NB4 (cell line): ENCODE data around the gene RPS19BP1.

Source experiments
- DNase-seq: peaks from one replicate; pipeline ENCODE4 v3.0.0; 2010; ENCODE audit warnings: low read depth
- H3K4me3 ChIP-seq: one replicate; pipeline ENCODE4 v1.5.1; 2011; ENCODE audit warnings: mild to moderate bottlenecking, low read depth, low read length, moderate library complexity
- MYC ChIP-seq: IDR thresholded peaks from 2 replicates; pipeline ENCODE4 v1.6.1; 2011; ENCODE audit warnings: low read depth, low read length
- POLR2A ChIP-seq: IDR thresholded peaks from 2 replicates; pipeline ENCODE4 v1.6.1; 2011; ENCODE audit warnings: mild to moderate bottlenecking; ENCODE audit not compliant: insufficient read length; ENCODE audit errors: extremely low read depth
- TF ChIP-seq, protein P1 (sequence below): IDR thresholded peaks from 2 replicates; pipeline ENCODE4 v1.6.1; 2011; ENCODE audit warnings: low read depth, low read length
- TF ChIP-seq, protein P2 (sequence below): IDR thresholded peaks from one replicate; pipeline ENCODE4 v1.5.1; 2012; ENCODE audit warnings: low read depth, low read length

Gene RPS19BP1

DNA sequence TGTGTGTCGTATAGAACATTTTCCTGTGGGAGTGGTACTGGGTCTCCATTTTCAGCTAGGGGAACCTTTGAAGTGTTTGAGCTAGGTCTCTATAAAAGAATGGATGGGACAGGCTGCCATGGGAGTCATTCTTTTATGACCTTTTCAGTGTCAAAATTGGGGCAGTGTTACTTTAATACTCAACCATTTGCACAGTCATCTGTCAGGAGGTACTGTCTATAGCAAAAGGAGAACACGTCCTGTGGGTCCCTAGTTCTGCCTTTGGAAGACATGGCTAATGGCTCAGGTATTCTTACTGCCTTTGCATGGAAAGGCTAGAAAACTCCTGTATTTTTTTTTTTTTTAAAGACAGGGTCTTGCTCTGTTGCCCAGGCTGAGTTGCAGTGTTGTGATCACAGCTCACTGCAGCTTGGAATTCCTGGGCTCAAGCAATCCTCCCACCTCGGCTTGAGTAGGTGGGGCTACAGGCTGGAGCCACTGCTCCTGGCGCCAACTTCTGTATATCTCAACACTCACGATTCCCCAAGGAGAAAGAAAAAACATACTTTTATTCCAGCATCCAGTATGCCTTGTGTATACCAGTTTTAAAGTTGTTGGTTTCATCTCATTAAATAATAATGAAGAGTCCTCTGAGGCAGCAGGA, 14.3 kb downstream of the RPS19BP1 start:
- no peak for TF ChIP-seq POLR2A
- no peak for TF ChIP-seq MYC
- TF ChIP-seq, protein P1, sequence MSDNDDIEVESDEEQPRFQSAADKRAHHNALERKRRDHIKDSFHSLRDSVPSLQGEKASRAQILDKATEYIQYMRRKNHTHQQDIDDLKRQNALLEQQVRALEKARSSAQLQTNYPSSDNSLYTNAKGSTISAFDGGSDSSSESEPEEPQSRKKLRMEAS, result no peak
- TF ChIP-seq, protein P2, sequence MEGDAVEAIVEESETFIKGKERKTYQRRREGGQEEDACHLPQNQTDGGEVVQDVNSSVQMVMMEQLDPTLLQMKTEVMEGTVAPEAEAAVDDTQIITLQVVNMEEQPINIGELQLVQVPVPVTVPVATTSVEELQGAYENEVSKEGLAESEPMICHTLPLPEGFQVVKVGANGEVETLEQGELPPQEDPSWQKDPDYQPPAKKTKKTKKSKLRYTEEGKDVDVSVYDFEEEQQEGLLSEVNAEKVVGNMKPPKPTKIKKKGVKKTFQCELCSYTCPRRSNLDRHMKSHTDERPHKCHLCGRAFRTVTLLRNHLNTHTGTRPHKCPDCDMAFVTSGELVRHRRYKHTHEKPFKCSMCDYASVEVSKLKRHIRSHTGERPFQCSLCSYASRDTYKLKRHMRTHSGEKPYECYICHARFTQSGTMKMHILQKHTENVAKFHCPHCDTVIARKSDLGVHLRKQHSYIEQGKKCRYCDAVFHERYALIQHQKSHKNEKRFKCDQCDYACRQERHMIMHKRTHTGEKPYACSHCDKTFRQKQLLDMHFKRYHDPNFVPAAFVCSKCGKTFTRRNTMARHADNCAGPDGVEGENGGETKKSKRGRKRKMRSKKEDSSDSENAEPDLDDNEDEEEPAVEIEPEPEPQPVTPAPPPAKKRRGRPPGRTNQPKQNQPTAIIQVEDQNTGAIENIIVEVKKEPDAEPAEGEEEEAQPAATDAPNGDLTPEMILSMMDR, result no peak
- H3K4me3 ChIP-seq, result peak overlapping the region; percentile 79
- DNase-seq, result no peak

DNA sequence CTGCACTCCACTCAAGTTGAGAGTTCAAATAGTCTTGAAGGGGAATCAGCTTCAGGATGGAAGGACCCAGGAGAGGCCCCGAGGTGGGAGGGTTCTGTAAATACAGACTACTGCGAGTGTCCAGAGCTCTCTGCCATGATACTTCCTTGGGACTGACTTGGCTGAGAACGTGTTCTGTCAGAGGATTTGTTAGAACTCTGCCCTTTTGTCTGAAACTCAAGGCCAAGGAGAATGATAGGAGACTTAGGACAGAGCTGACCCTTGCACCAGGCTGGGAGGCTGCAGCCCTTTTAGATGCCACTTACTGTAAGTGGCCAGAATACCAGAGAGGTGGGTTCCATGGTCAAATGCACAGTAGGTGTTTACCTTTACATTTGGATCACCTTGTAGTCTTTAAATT, 15.1 kb downstream of the RPS19BP1 start:
- TF ChIP-seq POLR2A, result no peak
- TF ChIP-seq, protein P2, result no peak
- TF ChIP-seq MYC, result no peak
- TF ChIP-seq, protein P1, result no peak
- no peak overlapping the region for H3K4me3 ChIP-seq
- DNase-seq, result no peak

DNA sequence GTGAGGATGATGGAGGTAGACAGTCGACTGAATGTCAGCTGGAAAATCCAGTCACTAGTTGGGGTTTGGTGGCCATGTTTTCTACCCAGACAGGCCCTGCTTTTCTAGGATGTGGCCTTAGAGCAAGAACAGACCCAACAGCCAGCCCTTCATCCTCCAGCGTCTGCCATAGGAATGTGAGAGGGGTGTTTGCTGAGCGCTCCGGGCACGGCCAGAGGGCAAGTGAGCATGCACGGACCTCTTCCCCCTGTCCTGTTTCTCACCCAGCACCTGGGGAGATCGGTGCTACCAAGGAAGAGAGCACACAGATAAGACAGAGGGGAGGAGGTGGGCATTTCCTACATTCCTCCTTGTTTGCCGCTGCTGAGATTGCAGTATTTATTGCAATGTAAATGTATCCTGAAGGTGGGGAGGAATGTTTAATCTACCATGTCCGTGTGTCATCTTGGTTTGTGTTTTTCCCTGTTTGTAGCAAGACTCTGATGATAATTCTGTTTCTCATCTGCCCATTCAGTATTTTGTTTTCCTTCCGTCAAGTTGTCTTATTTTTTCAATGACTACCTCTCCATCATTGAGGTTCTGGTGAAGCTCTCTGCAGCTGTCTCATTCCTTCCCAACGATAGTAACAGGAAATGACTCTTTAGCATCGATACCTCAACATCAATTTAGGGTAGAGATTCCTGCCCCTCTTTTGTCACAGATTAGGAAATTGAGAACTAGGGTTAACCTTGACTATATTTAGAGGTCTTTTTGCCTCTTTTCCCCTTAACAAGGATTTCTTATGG, 17.1 kb downstream of the RPS19BP1 start:
- no peak for TF ChIP-seq MYC
- no peak for TF ChIP-seq POLR2A
- TF ChIP-seq, protein P2, result no peak
- TF ChIP-seq, protein P1, result no peak
- H3K4me3 ChIP-seq, result no peak overlapping the region

DNA sequence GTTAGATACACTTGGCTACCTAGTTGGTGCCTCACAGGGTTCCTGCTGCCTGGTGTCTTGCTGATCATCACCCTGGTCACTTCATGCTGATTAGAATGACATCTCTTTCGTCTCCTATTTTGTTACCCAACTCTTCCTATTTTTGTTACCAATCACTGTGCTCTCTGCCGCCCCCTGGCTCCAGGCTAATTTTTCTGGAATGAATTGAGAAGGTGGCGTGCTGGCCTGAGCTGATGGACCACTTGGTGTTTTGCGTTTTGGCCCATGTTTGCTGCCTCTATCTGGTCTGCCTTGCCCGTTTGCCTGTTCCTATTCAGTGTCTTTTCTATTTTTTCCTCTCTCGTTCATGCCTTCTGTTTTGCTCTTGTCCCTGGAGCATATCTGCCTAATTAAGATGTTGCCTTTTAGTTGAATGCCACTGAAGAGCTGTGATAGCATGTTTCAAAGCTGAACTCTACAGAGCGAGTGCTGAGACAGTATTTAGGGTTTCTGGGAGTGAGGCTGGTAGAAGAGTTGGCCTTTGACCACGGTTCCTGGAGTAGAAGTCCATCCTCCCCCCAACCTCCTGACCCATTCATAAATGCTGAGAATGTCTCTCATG, 18.1 kb downstream of the RPS19BP1 start:
- DNase-seq, result peak; percentile 59
- TF ChIP-seq POLR2A, result no peak
- TF ChIP-seq, protein P1, result no peak
- TF ChIP-seq, protein P2, result peak; percentile 74
- TF ChIP-seq MYC, result no peak
- no peak overlapping the region for H3K4me3 ChIP-seq

More for the DNA sequence above, 17.1 kb downstream of the RPS19BP1 start:
- no peak for DNase-seq

DNA sequence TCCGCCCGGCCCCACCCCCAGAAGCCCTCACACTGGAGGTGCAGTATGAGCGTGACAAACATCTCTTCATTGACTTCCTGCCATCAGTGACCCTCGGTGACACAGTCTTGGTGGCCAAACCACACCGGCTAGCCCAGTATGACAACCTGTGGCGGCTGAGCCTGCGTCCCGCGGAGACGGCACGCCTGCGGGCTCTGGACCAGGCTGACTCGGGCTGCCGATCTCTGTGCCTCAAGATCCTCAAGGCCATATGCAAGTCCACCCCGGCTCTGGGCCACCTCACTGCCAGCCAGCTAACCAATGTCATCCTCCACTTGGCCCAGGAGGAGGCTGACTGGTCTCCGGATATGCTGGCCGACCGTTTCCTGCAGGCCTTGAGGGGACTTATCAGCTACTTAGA, 18.8 kb downstream of the RPS19BP1 start:
- DNase-seq, result no peak
- no peak overlapping the region for H3K4me3 ChIP-seq
- TF ChIP-seq MYC (no peak), POLR2A (no peak)
- TF ChIP-seq, protein P1, result no peak
- TF ChIP-seq, protein P2, result no peak
